GM18909 (cell line): ENCODE results near the gene ASB5.
"Not testable (repeated sequence)": the region's sequence is repeated elsewhere in the genome, so short reads cannot be mapped to it uniquely, and the experiment has no call there.

Experiments
- ATAC-seq: cut with Tn5 transposase; IDR thresholded peaks from one replicate; pipeline ENCODE4 v1.9.1; 2021; ENCODE audit warnings: mild to moderate bottlenecking; ENCODE audit not compliant: unreplicated experiment, poor library complexity

The ASB5 gene, protein sequence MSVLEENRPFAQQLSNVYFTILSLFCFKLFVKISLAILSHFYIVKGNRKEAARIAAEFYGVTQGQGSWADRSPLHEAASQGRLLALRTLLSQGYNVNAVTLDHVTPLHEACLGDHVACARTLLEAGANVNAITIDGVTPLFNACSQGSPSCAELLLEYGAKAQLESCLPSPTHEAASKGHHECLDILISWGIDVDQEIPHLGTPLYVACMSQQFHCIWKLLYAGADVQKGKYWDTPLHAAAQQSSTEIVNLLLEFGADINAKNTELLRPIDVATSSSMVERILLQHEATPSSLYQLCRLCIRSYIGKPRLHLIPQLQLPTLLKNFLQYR

DNA sequence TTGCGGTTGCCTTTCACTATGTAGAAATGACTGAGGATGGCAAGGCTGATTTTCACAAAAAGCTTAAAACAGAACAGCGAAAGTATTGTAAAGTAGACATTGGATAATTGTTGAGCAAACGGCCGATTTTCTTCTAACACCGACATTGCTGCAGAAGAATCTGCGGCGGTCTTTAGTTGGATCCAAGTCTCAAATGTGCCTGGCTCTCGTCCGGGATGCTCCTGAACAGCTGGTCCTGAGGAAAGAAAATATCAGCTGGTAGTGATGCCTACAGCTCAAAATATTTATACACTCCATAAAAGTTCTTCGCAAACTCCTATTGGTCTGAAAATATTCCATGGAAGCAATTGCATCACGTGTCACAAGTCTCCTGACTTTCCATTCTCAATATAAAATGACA, at the start of gene ASB5:
Gene ASB5, minus strand, starts transcription at position 260 of the 400 bp plus-strand sequence. Its CDS starts 114 bp downstream, at position 146.
- ATAC-seq: no peak

DNA sequence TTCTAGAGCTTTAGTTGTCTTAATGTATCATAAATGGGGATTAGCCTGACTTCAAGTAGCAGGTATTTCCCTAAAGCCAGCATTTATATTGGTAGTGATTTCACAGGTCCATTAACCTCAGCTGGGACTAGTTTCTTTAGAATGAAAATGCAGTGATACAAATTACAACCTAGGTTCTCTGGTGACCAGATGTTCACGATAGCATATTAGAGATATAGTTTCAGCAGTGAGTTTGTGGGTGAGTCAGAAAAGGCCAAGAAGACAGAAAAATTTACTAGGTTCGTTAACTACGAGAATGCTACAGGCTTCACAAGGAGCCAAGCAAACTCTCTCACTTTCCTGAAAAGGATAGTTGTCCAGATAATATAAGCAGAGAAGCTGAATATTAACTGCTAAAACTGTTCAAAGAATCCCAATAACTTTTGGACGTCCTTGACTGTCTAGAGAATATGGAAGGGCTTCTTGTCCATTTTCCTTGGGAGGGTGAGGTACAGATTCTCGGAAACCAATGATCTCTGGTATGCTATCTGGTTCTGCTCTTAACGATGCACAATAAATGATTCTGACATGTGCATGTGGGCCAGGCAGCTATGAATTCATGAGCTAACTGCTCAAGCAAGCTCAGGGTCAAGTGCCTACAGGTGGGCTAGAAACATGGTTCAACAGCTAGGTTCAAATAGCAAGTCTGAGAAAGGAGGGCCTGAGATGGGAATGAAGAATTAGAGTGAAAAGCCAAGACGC, 44.7 kb upstream of the ASB5 start:
- no peak for ATAC-seq

- ATAC-seq: no peak
Measured at GRCh38 chr4:176309772-176310171, 40.8 kb upstream of the ASB5 start.

- ATAC-seq: peak; percentile 99
Measured at GRCh38 chr4:176309046-176309445, 40.0 kb upstream of the ASB5 start.

DNA sequence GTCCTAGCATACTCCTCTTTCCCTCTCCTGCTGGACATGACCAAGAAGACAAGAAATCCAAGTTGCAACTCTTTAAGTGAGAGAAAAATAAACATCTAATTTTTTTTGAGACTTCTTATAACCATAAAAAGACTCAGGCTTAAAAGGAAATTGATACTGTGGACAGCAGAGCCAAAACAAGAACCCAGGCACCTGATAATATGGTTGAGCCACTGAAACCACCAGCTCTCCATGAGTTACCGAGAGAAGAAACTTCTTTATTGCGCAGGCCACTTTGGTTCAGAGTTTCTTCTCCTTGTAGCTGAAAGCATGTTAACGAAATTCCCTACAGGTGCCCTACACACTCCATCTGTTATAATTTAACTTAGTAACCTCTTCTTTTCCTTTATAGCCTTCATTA, 39.4 kb upstream of the ASB5 start:
- peak; percentile 58 for ATAC-seq

DNA sequence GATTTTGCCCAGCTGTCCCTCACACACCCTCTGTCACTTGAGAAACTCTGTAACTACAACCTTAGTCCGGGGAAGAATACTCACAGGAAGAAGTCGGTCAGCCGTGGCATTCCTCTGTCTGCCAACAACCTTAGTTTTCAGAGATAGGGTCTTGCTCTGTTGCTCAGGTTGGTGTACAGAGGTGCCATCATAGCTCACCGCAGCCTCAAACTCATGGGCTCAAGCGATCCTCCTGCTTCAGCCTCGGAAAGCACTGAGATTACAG, 38.6 kb upstream of the ASB5 start:
- ATAC-seq: no peak

GRCh38 chr4:176306837-176307665, 38.0 kb upstream of the ASB5 start:
- ATAC-seq: no peak

GRCh38 chr4:176303938-176304337, 34.9 kb upstream of the ASB5 start:
- ATAC-seq: no peak

DNA sequence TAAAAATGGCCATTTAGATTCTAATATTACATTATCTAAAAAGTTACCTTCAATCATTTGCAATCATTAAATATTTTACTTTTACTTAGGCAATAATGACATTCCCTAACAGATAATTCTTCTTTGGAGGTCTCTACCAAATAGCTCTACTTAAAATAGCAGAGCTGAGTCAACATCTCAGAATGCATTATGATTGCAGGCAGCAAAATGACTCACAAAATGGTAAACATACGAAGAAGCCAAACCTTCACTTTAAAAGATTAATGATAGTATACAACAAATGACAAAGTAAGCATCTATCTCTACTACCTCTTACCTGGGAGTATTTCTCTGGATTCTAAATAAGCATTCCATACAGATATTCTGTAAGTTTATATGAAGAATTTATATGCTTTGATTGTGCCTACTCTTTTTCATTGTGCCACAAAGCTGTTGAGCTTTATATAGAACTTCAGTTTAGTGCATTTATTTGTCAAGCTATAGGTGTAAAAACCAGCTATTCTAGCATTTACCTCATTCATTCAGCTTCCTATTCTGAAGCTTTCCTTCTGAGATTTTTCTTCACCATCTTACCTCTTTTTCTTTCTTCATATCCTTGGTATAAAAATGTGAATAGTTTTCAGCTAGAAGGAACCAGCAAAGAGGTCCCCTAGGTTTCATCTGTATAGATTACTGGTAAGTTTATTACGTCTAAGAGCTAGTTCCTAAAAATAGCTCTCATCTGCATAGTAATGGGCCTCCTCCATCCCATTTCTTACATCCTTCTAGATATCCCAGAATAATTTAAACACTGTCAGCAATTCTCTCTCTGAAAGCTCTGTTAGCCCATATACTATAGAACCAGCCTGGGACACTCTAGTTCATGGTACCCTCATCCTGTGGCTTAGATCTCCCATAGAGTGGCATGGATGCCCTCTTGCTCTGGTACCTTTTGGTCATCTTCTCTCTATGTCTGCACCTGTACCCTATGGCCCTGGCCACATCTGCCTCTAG, 33.6 kb upstream of the ASB5 start:
- ATAC-seq: no peak

- no peak for ATAC-seq
Measured at GRCh38 chr4:176300565-176300964, 31.5 kb upstream of the ASB5 start.

- ATAC-seq: no peak
Measured at GRCh38 chr4:176300036-176300435, 31.0 kb upstream of the ASB5 start.

DNA sequence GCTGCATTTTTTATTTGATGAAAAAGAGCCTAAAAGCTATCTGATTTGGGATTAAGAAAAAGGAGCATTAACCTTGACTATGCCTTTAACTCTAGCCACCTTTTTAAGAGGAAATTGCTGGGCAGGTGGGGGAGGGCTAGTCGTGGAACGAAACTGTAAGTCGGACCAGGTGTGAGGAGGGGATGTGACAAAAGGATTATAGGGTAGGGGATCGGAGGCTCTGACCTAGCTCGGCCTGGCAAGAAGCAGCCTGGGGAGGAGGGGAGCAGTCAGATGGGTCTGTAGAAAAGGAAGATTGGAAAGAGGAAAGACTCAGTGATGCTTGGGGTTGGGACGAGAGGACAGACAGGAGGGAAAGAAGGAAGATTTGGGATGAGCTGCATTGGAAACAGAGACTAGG, 29.6 kb upstream of the ASB5 start:
- ATAC-seq: no peak

DNA sequence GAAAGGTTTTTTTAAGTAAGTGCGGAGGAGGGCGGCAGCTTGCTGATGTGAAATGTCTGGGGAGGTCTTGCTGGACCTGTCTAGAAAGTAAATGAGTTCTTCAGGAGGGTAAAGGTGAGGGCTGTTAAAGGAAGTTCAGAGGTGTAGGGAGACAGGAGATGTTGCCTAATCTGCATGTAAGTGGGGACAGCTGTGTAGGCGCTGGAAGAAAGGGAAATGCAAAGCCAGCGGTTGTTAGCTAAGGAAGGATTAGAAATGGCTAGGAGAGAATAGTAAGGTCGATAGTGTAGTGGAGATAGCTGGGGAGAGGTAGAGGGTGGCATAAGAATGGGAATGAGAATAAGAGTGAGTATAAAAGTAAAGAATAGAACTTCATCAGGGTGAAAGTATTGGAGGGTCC, 26.9 kb upstream of the ASB5 start:
- not testable (repeated sequence) for ATAC-seq

- ATAC-seq: no peak
Measured at GRCh38 chr4:176293660-176294059, 24.6 kb upstream of the ASB5 start.

DNA sequence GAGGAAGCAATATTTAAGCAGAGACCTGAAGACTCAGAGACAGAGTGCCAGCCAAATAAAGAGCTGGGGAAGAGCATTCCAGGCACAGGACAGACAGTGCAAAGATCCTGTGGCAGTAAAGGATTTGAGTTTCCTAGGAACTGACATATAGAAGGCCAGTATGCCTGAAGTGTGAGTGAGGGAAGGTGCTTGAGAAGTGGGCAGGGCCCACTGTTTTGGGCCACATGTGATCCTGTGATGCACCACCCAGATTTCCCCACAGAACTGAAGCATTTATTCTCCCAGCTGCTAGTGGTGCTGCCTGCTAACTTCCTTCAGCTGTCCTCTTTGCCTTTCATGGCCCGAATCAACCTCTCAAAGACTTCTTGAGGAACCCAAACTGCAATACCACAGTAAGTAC, 23.9 kb upstream of the ASB5 start:
- ATAC-seq: no peak

- no peak for ATAC-seq
Measured at GRCh38 chr4:176291748-176292147, 22.7 kb upstream of the ASB5 start.

- ATAC-seq: no peak
Measured at GRCh38 chr4:176290520-176290919, 21.5 kb upstream of the ASB5 start.

DNA sequence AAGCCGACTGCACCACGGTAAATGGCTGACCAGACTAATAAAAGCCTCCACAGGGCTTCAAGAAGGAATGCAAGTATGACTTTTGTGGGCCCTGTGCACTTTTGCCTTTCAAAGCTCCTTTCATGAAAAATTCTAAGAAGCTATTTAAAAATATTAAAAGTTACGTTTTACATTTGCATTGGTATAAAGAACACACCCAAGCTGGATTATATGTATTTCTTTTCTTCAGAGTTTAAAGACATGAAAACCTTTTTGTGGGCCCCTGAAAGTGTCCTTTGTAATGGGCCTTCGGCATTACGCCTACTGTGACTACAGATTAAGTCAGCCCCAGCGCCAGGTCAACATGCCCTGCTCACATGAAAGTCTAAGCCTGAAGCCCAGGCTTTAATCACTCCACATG, 20.5 kb upstream of the ASB5 start:
- no peak for ATAC-seq

DNA sequence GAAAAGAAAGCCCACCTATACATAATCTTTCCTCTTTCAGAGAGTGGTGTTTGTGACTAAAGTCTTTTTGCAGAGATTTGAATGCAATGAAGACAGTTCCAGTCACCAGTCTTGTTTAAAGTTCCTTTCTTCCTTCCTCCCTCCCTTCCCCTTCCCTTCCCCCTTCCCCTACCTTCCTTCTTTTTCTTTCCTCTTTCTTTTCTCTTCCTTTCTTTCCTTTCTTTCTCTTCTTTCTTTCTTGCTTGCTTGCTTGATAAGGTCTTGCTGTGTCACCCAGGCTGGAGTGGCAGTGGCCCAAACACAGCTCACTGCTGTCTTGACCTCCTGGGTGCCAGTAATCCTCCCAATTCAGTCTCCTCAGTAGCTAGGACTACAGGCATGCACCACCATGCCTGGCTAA, 19.0 kb upstream of the ASB5 start:
- no peak for ATAC-seq

DNA sequence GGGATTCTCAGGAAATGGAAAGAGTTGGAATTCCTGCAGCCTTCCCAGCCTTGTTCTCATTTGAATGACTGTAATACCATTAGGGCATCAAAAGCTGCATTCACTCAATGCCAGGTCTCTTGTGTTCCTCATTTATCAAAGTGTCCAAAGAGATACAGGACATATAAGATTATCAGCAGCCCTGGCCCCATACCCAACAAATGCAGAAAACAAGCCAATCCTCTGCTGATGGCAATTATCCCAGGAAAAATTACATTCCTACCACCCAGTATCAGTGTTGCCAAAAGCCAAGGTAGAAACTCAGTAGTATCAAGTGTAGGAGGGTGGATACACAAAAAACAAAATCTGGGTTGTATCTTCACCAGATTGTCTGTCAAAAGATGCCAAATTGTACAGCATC, 18.5 kb upstream of the ASB5 start:
- ATAC-seq: no peak
